GM19239 (cell line): ENCODE data around the gene GRID2IP.
"Not testable (repeated sequence)": the region's sequence is repeated elsewhere in the genome, so short reads cannot be mapped to it uniquely, and the experiment has no call there.

Source experiments
- DNase-seq: peaks from one replicate; pipeline ENCODE4 v3.0.0; 2011; ENCODE audit warnings: low spot score; ENCODE audit not compliant: insufficient read length
- FAIRE-seq: peaks from 2 replicates; lab custom pipeline; 2011; peaks lifted over from hg19 to GRCh38; lab: Jason Lieb, UNC

Gene GRID2IP

GRCh38 chr7:6458676-6459075 lies 92.6 kb downstream of the GRID2IP start:
- DNase-seq, FAIRE-seq: not testable (repeated sequence)

- FAIRE-seq = no peak
These were observed 97.5 kb downstream of the GRID2IP start for GRCh38 chr7:6453734-6454133.

DNA sequence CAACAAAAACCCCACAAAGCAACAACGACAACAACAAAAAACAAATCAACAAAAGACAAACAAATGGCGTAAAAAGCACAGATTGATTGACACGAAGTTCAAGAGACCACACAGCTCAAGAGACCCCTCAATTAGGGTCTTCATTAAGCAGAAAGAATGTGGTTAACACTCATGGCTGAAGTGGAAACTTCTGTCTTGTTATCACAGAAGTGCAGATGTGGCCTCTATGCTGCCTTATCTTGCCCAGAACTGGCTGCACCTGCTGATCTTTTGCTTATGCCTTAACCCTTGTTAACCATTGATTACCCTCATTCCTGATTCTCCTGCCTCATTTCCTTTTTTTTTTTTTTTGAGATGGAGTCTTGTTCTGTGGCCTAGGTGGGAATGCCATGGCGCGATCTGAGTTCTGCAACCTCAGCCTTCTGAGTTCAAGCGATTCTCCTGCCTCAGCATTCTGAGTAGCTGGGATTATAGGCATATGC lies 100.0 kb downstream of the GRID2IP start:
- DNase-seq = no peak
- no peak for FAIRE-seq

More at GRCh38 chr7:6453734-6454133, 97.5 kb downstream of the GRID2IP start:
- DNase-seq = no peak

DNA sequence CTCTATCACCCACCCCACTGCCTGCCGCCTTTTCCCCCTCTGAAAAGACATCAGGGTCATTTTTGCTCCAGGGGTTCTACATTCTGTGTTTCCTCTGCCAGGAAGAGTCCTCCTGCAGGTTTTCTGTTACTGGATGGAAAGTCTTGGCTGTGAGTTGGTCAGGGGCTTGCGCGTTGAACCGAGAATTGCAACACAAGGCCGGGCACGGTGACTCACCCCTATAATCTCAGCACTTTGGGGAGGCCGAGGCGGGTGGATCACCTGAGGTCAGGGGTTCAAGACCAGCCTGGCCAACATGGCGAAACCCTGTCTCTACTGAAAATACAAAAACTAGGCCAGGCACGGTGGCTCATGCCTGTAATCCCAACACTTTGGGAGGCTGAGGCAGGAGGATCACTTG lies 100.7 kb downstream of the GRID2IP start:
- not testable (repeated sequence) for DNase-seq, FAIRE-seq

DNA sequence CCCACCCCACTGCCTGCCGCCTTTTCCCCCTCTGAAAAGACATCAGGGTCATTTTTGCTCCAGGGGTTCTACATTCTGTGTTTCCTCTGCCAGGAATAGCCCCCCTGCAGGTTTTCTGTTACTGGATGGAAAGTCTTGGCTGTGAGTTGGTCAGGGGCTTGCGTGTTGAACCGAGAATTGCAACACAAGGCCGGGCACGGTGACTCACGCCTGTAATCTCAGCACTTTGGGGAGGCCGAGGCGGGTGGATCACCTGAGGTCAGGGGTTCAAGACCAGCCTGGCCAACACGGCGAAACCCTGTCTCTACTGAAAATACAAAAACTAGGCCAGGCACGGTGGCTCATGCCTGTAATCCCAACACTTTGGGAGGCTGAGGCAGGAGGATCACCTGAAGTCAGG lies 101.4 kb downstream of the GRID2IP start:
- not testable (repeated sequence) for DNase-seq, FAIRE-seq

GRCh38 chr7:6448943-6449543 lies 102.2 kb downstream of the GRID2IP start:
- FAIRE-seq (no peak), DNase-seq (no peak)

DNA sequence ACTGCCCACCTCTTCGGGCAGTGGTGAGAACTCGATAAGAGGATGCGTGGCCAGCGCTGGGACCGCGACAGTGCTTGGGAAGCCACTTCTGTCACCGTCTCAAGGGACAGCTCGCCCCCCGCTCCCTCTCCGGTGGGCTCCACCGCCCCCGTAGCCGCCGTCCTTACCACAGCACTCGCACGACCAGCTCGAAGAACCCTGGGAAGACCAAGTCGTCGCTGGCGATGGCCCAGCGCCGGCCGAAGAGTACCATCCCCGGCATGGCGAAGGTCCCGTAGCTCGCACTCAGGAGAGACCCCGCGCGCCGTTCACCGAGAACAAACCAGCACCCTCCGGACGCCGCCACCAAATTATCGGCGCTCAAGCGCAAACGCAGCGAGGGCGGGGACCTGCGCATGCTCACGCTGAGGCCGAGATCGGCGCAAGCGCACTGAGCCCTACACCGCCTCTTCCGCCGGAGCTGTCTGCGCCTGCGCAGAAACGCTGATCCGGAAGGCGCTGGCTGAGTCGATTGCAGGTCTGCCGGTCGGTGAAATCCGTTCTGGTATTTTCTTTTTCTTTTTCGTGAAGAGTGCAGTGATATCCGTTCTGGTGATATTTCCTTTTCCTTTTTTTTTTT lies 103.6 kb downstream of the GRID2IP start, which contains the start of gene DAGLB:
TSS of gene DAGLB (minus strand) at position 374 of the 619 bp plus-strand sequence. CDS start at position 262, 112 bp downstream.
- FAIRE-seq (peak; percentile 93), DNase-seq (peak; percentile 87)
